ENCODE results near the gene CABLES1. TPM values are rescaled to one million over a fixed set of nuclear protein-coding genes. Genes with fewer than 3 reads are reported as not detected.

Gene CABLES1
- total RNA-seq, 1 donor from 2014 or later: 39.3 TPM

DNA sequence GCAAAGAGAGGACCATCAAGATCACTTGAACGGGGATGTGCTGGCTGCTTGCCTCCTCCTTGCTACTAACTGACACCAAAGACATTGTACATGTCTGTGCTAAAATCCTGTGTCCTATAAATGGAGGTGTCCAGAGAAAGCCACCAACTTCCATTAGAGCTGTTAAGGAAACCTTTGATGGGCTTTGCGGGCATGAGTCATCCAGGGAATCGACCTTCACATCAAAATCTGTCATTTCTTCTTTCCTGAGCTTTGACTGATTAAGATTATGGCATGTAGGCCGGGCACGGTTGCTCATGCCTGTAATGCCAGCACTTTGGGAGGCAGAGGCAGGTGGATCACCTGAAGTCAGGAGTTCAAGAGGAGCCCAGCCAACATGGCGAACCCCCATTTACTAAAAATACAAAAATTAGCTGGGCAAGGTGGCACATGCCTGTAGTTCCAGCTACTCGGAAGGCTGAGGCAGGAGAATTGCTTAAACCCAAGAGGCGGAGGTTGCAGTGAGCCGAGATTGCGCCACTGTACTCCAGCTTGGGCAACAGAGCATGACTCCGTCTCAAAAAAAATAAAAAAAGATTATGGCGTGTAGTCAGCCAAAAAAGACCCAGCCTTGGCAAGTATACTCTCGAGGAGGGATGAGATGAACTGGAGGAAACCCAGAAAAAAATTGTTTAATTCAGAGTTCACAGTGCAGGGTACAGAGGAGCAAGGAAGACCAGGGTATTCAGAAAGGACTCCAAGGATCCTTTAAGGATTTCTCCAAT is 115.8 kb downstream of the CABLES1 start:
- Histone ChIP-seq H3K27me3 (no peaks in the 10 kb centered on the region), H3K9me3 (no peaks in the 10 kb centered on the region), H3K27ac (peak overlapping the region; percentile 27), H3K4me3 (no peak overlapping the region), H3K36me3 (peaks cover 0 to 6% of the 10 kb centered on the region in 2 donors), H3K4me1 (peaks cover 16% of the 10 kb centered on the region)
- TF ChIP-seq, protein P1, sequence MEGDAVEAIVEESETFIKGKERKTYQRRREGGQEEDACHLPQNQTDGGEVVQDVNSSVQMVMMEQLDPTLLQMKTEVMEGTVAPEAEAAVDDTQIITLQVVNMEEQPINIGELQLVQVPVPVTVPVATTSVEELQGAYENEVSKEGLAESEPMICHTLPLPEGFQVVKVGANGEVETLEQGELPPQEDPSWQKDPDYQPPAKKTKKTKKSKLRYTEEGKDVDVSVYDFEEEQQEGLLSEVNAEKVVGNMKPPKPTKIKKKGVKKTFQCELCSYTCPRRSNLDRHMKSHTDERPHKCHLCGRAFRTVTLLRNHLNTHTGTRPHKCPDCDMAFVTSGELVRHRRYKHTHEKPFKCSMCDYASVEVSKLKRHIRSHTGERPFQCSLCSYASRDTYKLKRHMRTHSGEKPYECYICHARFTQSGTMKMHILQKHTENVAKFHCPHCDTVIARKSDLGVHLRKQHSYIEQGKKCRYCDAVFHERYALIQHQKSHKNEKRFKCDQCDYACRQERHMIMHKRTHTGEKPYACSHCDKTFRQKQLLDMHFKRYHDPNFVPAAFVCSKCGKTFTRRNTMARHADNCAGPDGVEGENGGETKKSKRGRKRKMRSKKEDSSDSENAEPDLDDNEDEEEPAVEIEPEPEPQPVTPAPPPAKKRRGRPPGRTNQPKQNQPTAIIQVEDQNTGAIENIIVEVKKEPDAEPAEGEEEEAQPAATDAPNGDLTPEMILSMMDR (IDR thresholded peaks at IDR 0.05): no peak
- peak; percentile 20 to 28 for TF ChIP-seq POLR2AphosphoS5 (IDR thresholded peaks at IDR 0.05; ENCODE audit: insufficient read depth in 1 of 2, low read depth in 1 of 2)
- no peak for DNase-seq (ENCODE audit: extremely low spot score in 2 of 2)
- intact Hi-C loops (cut with DNase I): no loop called here

DNA sequence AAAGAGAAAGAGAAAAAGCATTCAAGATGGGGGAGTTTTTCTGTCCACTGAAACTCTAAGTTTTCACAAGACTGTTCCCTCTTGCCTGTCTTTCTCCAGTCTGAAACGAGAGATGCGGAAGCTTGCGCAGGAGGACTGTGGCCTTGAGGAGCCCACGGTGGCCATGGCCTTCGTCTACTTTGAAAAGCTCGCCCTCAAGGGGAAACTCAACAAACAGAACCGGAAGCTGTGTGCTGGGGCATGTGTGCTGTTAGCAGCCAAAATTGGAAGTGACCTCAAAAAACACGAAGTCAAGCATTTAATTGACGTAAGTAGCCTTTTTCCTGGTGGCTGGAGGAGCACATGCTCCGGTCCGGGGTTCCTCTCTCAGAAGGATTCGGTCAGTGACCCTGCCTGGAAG is 118.3 kb downstream of the CABLES1 start:
- H3K9me3 ChIP-seq: no peaks in the 10 kb centered on the region
- H3K27me3 ChIP-seq: no peaks in the 10 kb centered on the region
- H3K27ac ChIP-seq: no peak overlapping the region
- H3K36me3 ChIP-seq: peaks cover 0 to 6% of the 10 kb centered on the region in 2 donors
- H3K4me1 ChIP-seq: peaks cover 29% of the 10 kb centered on the region
- no peak overlapping the region for H3K4me3 ChIP-seq
- TF ChIP-seq POLR2A (IDR thresholded peaks at IDR 0.05) (no peak), POLR2AphosphoS5 (IDR thresholded peaks at IDR 0.05; ENCODE audit: insufficient read depth in 1 of 2, low read depth in 1 of 2) (no peak)
- TF ChIP-seq, protein P1 (IDR thresholded peaks at IDR 0.05): no peak
- intact Hi-C loops (cut with DNase I): no loop called here
- DNase-seq (ENCODE audit: extremely low spot score in 2 of 2): no peak

DNA sequence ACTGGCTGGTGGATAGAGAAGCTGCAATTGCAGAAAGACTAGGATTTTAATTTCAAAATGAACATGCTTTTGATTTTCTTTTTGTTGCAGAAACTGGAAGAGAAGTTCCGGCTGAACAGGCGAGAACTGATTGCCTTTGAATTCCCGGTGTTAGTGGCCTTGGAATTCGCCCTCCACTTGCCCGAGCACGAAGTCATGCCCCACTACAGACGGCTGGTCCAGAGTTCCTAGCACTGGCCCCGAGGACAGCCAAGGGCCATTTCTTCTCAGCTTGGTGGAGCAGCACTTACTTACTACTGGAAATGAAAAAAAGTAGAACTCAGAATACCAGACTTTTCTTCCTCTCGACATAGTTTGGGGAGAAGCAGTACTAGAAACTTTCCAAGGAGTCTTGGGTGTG is 121.9 kb downstream of the CABLES1 start:
- no peak for DNase-seq (ENCODE audit: extremely low spot score in 2 of 2)
- TF ChIP-seq POLR2A (IDR thresholded peaks at IDR 0.05) (no peak), POLR2AphosphoS5 (IDR thresholded peaks at IDR 0.05; ENCODE audit: insufficient read depth in 1 of 2, low read depth in 1 of 2) (no peak)
- TF ChIP-seq, protein P1 (IDR thresholded peaks at IDR 0.05): no peak
- Histone ChIP-seq H3K27ac (peak overlapping the region; percentile 34), H3K4me3 (no peak overlapping the region), H3K4me1 (peaks cover 36% of the 10 kb centered on the region), H3K36me3 (peaks cover 0 to 6% of the 10 kb centered on the region in 2 donors), H3K27me3 (no peaks in the 10 kb centered on the region), H3K9me3 (no peaks in the 10 kb centered on the region)
- intact Hi-C loops (cut with DNase I): loop anchor here (5.0 kb wide), 1 partner anchor 110 kb away; no protein-coding TSS in a partner anchor

DNA sequence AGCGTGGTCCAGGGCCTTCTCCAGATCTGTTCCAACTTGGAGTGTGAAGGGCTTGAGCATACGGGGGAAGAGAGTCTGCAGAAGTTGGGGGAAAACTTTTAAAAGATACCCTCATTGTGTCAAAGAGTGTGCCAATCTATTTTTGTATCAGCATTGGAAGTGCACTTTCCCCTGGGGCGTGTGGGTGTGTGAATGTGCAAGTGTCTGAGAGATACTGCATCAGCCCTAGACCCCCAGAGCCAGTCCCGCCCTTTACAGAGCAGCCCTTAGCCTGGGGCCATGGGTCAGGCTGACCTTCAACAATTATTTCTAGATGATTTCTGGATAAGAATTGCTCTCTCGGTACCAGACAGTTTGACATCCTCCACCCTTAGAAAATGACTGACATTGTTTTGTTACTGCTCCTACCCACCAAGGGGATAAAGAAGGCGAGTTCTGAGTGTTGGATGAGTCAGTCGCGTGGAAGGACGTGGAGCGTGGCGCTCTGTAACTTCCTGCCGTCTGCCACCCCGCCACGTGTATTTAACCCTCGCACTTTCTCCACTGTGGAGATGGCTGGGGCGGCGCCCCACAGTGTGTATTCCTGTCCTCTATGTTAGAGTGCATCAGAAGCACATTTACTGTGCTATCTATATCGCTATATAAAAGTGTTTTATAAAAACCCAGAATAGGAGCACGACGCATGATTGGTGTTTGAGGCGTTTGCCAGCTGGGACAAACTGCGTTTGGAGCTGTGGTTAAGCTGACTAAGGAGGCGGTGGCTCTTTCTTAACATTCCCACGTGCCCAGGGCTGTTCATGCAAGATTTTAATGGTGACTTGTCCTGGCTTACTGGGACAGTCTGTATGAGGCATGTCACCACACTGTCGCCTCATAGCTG is 122.6 kb downstream of the CABLES1 start:
- Histone ChIP-seq H3K4me3 (no peak overlapping the region), H3K9me3 (no peaks in the 10 kb centered on the region), H3K27ac (peak overlapping the region; percentile 84), H3K36me3 (peaks cover 0 to 4% of the 10 kb centered on the region in 2 donors), H3K27me3 (no peaks in the 10 kb centered on the region), H3K4me1 (peaks cover 36% of the 10 kb centered on the region)
- TF ChIP-seq POLR2A (IDR thresholded peaks at IDR 0.05): no peak
- TF ChIP-seq, protein P1 (IDR thresholded peaks at IDR 0.05): no peak
- peak in 1 of 2 donors; percentile 44 for TF ChIP-seq POLR2AphosphoS5 (IDR thresholded peaks at IDR 0.05; ENCODE audit: insufficient read depth in 1 of 2, low read depth in 1 of 2)
- intact Hi-C loops (cut with DNase I): loop anchor here (5.0 kb wide), 1 partner anchor 109 kb away; no protein-coding TSS in a partner anchor
- DNase-seq (ENCODE audit: extremely low spot score in 2 of 2): no peak

Data from vagina (tissue), 2 donors.